ENCODE measurements around the gene DPH1.

DNA sequence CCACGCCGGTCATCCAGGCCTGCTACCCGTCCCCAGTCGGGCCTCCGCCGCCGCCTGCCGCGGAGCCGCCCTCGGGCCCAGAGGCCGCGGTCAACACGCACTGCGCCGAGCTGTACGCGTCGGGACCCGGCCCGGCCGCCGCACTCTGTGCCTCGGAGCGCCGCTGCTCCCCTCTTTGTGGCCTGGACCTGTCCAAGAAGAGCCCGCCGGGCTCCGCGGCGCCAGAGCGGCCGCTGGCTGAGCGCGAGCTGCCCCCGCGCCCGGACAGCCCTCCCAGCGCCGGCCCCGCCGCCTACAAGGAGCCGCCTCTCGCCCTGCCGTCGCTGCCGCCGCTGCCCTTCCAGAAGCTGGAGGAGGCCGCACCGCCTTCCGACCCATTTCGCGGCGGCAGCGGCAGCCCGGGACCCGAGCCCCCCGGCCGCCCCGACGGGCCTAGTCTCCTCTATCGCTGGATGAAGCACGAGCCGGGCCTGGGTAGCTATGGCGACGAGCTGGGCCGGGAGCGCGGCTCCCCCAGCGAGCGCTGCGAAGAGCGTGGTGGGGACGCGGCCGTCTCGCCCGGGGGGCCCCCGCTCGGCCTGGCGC is 27.3 kb downstream of the DPH1 start:
- TF ChIP-seq, protein P1, sequence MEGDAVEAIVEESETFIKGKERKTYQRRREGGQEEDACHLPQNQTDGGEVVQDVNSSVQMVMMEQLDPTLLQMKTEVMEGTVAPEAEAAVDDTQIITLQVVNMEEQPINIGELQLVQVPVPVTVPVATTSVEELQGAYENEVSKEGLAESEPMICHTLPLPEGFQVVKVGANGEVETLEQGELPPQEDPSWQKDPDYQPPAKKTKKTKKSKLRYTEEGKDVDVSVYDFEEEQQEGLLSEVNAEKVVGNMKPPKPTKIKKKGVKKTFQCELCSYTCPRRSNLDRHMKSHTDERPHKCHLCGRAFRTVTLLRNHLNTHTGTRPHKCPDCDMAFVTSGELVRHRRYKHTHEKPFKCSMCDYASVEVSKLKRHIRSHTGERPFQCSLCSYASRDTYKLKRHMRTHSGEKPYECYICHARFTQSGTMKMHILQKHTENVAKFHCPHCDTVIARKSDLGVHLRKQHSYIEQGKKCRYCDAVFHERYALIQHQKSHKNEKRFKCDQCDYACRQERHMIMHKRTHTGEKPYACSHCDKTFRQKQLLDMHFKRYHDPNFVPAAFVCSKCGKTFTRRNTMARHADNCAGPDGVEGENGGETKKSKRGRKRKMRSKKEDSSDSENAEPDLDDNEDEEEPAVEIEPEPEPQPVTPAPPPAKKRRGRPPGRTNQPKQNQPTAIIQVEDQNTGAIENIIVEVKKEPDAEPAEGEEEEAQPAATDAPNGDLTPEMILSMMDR (conservative IDR thresholded peaks at IDR 0.05), result no peak
- TF ChIP-seq ZFX (IDR thresholded peaks at IDR 0.05), result no peak

Measured in C4-2B (cell line).